ENCODE results near the gene CNTN6. TPM values are rescaled to one million over a fixed set of nuclear protein-coding genes. Genes with fewer than 3 reads are reported as not detected.
"Not testable (repeated sequence)": the region's sequence is repeated elsewhere in the genome, so short reads cannot be mapped to it uniquely, and the experiment has no call there.

CNTN6 gene
- total RNA-seq, 4 donors from 2014 or later, result 7.7 to 16.4 (median 8.9) TPM

DNA sequence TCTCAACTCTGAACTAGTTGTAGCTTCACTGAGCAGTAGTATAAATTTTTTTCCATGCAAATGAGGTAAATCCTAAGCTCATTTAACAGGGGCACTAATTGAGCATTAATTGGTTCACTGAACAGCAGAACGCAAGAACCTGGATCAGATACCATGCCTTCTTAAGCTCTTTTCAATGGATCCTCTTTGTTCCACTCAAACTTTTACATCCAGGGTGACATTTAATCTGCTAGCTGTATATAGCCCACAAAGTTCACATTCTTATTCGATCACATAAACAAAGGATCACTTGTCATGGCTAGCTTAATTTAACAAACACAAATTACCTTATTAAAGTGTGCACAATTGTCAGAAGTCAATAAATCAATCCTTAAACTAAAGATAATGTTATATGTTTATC lies 281.6 kb downstream of the CNTN6 start:
- Histone ChIP-seq H3K27me3 (no peaks in the 10 kb centered on the region), H3K4me3 (replicated peaks in 1 of 3) (no peak overlapping the region), H3K27ac (no peak overlapping the region), H3K36me3 (no peaks in the 10 kb centered on the region), H3K4me1 (no peaks in the 10 kb centered on the region), H3K9me3 (no peaks in the 10 kb centered on the region)
- intact Hi-C loops (cut with DNase I), result no loop called here
- TF ChIP-seq POLR2A (IDR thresholded peaks at IDR 0.05) (no peak), CTCF (IDR thresholded peaks at IDR 0.05) (no peak)
- WGBS, 2 donors, result 83 to 84% methylated on average over 2 of the region's 2 CpGs
- no peak for DNase-seq

DNA sequence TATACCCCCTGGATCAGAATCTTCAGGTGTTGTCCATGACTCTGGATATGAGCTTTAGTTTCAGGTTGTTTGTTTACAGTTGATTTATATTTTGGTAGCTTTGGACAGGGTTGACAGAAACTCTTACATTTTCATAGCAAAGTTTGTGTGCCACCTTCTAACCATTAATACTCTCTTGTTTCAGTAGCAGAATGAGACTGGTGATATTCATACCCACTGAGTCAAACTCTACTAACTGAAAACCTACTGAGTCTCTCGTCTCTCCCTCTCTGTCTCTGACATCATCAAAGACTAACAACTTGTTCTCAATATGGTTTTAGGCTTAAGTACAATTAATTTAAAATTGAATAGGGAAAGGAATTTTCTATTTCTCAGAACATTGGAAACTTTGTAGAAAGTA lies 282.3 kb downstream of the CNTN6 start:
- TF ChIP-seq CTCF (IDR thresholded peaks at IDR 0.05) (no peak), POLR2A (IDR thresholded peaks at IDR 0.05) (no peak)
- intact Hi-C loops (cut with DNase I), result no loop called here
- Histone ChIP-seq H3K4me1 (no peaks in the 10 kb centered on the region), H3K4me3 (replicated peaks in 1 of 3) (no peak overlapping the region), H3K27ac (no peak overlapping the region), H3K36me3 (no peaks in the 10 kb centered on the region), H3K9me3 (no peaks in the 10 kb centered on the region), H3K27me3 (no peaks in the 10 kb centered on the region)
- no peak for DNase-seq
- 70 to 90% methylated on average over 1 of the region's 1 CpG for WGBS, 2 donors

DNA sequence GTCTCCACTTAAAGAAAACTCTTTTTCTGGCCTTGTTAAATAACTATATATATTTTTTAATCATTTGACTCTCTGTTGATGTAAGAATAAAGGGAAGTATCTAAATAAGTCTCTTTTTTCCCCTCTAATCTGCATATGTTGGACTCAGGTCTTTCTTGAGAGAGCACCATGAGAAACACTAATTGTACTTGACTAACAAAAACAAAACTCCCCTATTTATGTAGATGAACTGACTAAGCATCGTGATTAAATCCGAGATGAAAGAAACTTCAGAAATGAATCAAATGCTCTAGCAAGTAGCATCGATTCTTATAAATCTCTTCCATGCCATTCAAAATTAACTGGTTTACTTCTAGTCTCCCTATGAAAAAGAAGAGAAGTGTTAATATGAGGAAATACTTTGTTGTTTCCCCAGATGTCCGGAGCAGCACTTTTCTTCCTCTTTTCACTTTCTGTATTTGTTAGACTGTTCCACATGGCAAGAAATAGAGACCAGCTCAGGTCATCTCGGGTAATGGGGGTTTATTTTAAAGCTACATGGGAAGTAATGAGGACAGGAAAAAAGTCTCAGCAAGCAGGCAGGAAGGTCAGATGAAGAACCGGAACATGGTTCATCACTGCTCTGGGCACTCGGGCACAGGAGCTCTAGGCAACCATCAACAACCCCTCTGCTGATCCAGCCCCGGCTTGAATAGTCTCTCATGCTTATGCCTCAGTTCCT lies 288.3 kb downstream of the CNTN6 start:
- no peaks in the 10 kb centered on the region for H3K36me3 ChIP-seq
- H3K4me1 ChIP-seq, result no peaks in the 10 kb centered on the region
- no peak overlapping the region for H3K4me3 ChIP-seq (replicated peaks in 1 of 3)
- intact Hi-C loops (cut with DNase I), result no loop called here
- no peak for DNase-seq
- 80 to 87% methylated on average over 8 of the region's 8 CpGs for WGBS, 2 donors
- no peak for TF ChIP-seq CTCF (IDR thresholded peaks at IDR 0.05)
- no peak for TF ChIP-seq POLR2A (IDR thresholded peaks at IDR 0.05)
- H3K9me3 ChIP-seq, result no peaks in the 10 kb centered on the region
- no peaks in the 10 kb centered on the region for H3K27me3 ChIP-seq
- no peak overlapping the region for H3K27ac ChIP-seq

- Histone ChIP-seq H3K36me3 (no peaks in the 10 kb centered on the region), H3K27me3 (no peaks in the 10 kb centered on the region), H3K4me1 (no peaks in the 10 kb centered on the region), H3K4me3 (replicated peaks in 1 of 3) (no peak overlapping the region), H3K9me3 (no peaks in the 10 kb centered on the region), H3K27ac (no peak overlapping the region)
- TF ChIP-seq CTCF (IDR thresholded peaks at IDR 0.05), result no peak
- 78 to 79% methylated on average over 5 of the region's 5 CpGs for WGBS, 2 donors
- intact Hi-C loops (cut with DNase I), result no loop called here
- no peak for DNase-seq
These were observed 288.8 kb downstream of the CNTN6 start for GRCh38 chr3:1381647-1382036.

DNA sequence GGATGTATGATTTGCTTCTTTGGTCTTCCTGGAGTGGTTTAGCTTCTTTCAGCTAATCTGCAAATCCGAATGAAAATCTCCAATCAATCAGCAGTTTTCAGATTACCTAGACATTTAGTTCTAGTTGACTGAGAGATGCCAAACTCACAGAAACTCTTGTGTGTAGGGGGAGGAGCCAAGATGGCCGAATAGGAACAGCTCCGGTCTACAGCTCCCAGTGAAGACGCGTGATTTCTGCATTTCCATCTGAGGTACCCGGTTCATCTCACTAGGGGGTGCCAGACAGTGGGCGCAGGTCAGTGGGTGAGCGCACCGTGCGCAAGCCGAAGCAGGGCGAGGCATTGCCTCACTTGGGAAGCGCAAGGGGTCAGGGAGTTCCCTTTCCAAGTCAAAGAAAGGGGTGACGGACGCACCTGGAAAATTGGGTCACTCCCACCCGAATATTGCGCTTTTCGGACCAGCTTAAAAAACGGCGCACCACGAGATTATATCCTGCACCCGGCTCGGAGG lies 294.6 kb downstream of the CNTN6 start:
- H3K4me3 ChIP-seq (replicated peaks in 1 of 3); H3K9me3 ChIP-seq; H3K36me3 ChIP-seq; DNase-seq; H3K4me1 ChIP-seq; H3K27ac ChIP-seq; H3K27me3 ChIP-seq; intact Hi-C loops (cut with DNase I): not testable (repeated sequence)
- WGBS, 2 donors, result 94% methylated on average over 21 to 23 of the region's 23 CpGs
